ENCODE results near the gene TNFAIP1. TPM values are rescaled to one million over a fixed set of nuclear protein-coding genes. Genes with fewer than 3 reads are reported as not detected.

Gene TNFAIP1
- total and polyA plus RNA-seq, 2 of the 4 experiments (the other 2 are of a cell fraction) = 49.1 to 62.9 TPM

DNA sequence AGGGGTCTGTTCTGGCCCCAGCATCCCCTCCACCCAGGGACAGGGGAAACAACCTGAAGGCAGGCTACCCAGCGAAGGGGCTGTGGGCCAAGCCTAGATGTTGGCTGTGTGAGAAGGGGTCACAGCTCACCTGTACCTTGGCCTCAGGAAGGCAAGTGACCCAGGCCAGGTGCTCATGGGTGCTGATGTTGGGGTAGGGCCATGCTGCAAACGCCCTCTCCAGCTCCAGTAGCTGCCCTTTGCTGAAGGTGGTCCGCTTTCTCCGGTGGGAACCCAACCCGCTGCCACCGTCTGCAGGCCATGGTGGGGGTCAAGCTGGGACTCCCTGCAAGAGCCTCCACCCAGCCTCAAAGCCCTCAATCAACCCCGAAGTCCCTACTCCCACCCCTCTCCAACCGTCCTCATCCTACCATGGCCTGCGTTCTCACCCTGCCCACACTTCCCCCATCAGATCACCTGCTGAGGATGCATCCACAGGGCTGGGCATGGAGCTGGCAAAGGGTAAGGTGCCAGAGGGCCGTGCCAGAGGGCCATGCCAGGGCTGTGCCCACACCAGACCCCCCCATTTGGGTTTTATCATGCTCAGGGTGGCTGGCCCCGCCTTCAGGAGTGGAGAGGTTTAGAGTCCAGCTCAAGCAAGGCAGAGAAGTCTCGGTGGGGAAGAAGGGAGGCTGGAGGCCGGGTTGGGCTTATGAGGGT is 29.3 kb downstream of the TNFAIP1 start, which contains the start of gene SEBOX (continued):
- TF ChIP-seq, protein P1, sequence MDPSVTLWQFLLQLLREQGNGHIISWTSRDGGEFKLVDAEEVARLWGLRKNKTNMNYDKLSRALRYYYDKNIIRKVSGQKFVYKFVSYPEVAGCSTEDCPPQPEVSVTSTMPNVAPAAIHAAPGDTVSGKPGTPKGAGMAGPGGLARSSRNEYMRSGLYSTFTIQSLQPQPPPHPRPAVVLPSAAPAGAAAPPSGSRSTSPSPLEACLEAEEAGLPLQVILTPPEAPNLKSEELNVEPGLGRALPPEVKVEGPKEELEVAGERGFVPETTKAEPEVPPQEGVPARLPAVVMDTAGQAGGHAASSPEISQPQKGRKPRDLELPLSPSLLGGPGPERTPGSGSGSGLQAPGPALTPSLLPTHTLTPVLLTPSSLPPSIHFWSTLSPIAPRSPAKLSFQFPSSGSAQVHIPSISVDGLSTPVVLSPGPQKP (IDR thresholded peaks at IDR 0.05; ENCODE audit: borderline replicate concordance, low read depth, low read length) = no peak
- TF ChIP-seq RCOR1 (IDR thresholded peaks at IDR 0.05; ENCODE audit: insufficient replicate concordance, low read length) (no peak), MAFK (IDR thresholded peaks at IDR 0.05; ENCODE audit: low read depth, low read length) (no peak)

DNA sequence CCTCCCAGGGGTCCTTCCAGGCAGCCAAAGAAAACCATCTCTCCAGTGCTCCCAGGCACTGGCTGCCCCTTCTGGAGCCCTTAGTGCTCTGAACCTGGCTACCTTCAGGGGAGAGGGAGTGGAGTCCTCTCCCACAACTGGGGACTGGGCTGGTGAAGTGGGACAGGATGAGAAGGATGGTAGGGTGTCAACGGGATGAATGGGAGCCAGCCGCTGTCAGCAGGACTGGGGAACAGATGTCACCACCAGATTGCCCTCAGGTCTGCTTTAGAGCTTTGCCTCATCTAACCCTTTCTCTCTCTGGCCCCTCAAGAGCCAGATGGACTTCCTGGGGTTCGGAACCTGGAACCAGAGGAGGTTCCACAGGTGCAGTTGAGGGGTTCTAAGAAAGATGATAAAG is 29.9 kb downstream of the TNFAIP1 start:
- H3K23ac ChIP-seq (ENCODE audit: low read depth, low read length) = no peak overlapping the region
- H2BK15ac ChIP-seq (ENCODE audit: low read depth, low read length) = no peak overlapping the region
- no peaks in the 10 kb centered on the region; a peak in 1 of 4 replicates for H3K79me1 ChIP-seq (ENCODE audit: low read depth in 1 of 2, low read length in 2 of 2)
- H3K27me3 ChIP-seq (ENCODE audit: control insufficient read depth, insufficient read depth, low read length) = no peaks in the 10 kb centered on the region
- dilution Hi-C loops (cut with HindIII; ENCODE audit: low sequenced_read_pairs, unreplicated experiment) (no loop called here), in situ Hi-C loops (cut with MboI; ENCODE audit: low sequenced_read_pairs) (no loop called here), intact Hi-C loops (cut with micrococcal nuclease) (no loop called here)
- BruUV-seq (replicated peaks) = no TSS peak
- no peak overlapping the region for H4K8ac ChIP-seq (ENCODE audit: low read depth in 2 of 2, low read length in 2 of 2)
- no peak overlapping the region for H2BK120ac ChIP-seq (ENCODE audit: low read depth, low read length)
- no peaks in the 10 kb centered on the region for H3K9me3 ChIP-seq (ENCODE audit: control insufficient read depth, insufficient read depth, low read length)
- ChIA-PET CTCF (no interaction called here), POLR2A (ENCODE audit: unreplicated experiment) (no interaction called here)
- H4K91ac ChIP-seq (ENCODE audit: insufficient read depth, low read depth, low read length) = no peak overlapping the region
- no peak overlapping the region for H3K4me3 ChIP-seq (ENCODE audit: insufficient read depth, low read depth, low read length)
- peaks cover 4% of the 10 kb centered on the region; the same call in 1 of the 2 replicates for H3K4me1 ChIP-seq (ENCODE audit: control insufficient read depth, insufficient read depth, low read length)
- ATAC-seq (ENCODE audit: low read depth) = no peak
- H3K9ac ChIP-seq (ENCODE audit: low read depth, low read length) = no peak overlapping the region
- no peak overlapping the region for H2BK20ac ChIP-seq (ENCODE audit: low read depth, low read length)
- peaks cover 19% of the 10 kb centered on the region for H3K36me3 ChIP-seq (ENCODE audit: control insufficient read depth, insufficient read depth, low read length)
- no peak overlapping the region for H3K4me2 ChIP-seq (ENCODE audit: low read depth, low read length)
- no peak overlapping the region for H4K5ac ChIP-seq (ENCODE audit: low read depth, low read length)
- peaks cover 8% of the 10 kb centered on the region; the same call in 1 of the 2 replicates for H3K9me1 ChIP-seq (ENCODE audit: insufficient read depth, low read length)
- H4K20me1 ChIP-seq (ENCODE audit: insufficient read depth, low read length) = peaks cover 4% of the 10 kb centered on the region; the same call in 1 of the 2 replicates
- no peak overlapping the region for H3K27ac ChIP-seq (ENCODE audit: insufficient read depth, low read length)
- no CpG with 5 or more reads among the region's 3 CpGs for WGBS, 2 experiments (ENCODE audit: extremely low coverage in 2 of 2, insufficient read length in 1 of 2)
- DNase-seq = no peak
- H3K14ac ChIP-seq (replicated peaks; ENCODE audit: low read depth, low read length) = no peak overlapping the region
- no peak overlapping the region for H2AFZ ChIP-seq (replicated peaks; ENCODE audit: low read length, poor library complexity)
- no peak overlapping the region for H2AK9ac ChIP-seq (replicated peaks; ENCODE audit: low read depth, low read length, poor library complexity)
- H3K4ac ChIP-seq (ENCODE audit: low read depth, low read length) = no peak overlapping the region
- no peak overlapping the region for H2AK5ac ChIP-seq (ENCODE audit: low read depth, low read length)
- no peak overlapping the region for H2BK5ac ChIP-seq (ENCODE audit: low read depth, low read length, poor library complexity, severe bottlenecking)
- no peak overlapping the region for H3K56ac ChIP-seq (ENCODE audit: extremely low read depth, insufficient read depth, low read length)
- no peak overlapping the region for H3K18ac ChIP-seq (ENCODE audit: low read depth, low read length)
- no peak for TF ChIP-seq RFX5 (IDR thresholded peaks at IDR 0.05; ENCODE audit: low read depth, low read length)
- TF ChIP-seq RAD21 (IDR thresholded peaks at IDR 0.05; ENCODE audit: low read length) = no peak
- no peak for TF ChIP-seq FOS (IDR thresholded peaks at IDR 0.05; ENCODE audit: low read depth, low read length)
- no peak for TF ChIP-seq CEBPB (IDR thresholded peaks at IDR 0.05; ENCODE audit: low read depth, low read length)
- no peak for TF ChIP-seq MAFK (IDR thresholded peaks at IDR 0.05; ENCODE audit: low read depth, low read length)
- no peak for TF ChIP-seq NFE2L2 (IDR thresholded peaks at IDR 0.05; ENCODE audit: low read depth, low read length)
- TF ChIP-seq, protein P2, sequence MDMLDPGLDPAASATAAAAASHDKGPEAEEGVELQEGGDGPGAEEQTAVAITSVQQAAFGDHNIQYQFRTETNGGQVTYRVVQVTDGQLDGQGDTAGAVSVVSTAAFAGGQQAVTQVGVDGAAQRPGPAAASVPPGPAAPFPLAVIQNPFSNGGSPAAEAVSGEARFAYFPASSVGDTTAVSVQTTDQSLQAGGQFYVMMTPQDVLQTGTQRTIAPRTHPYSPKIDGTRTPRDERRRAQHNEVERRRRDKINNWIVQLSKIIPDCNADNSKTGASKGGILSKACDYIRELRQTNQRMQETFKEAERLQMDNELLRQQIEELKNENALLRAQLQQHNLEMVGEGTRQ (IDR thresholded peaks at IDR 0.05; ENCODE audit: low read depth, low read length) = no peak
- TF ChIP-seq CHD1 (IDR thresholded peaks at IDR 0.05; ENCODE audit: low read depth, low read length) = no peak
- TF ChIP-seq MAZ (IDR thresholded peaks at IDR 0.05; ENCODE audit: borderline replicate concordance, low read depth, low read length) = no peak
- TF ChIP-seq, protein P3, sequence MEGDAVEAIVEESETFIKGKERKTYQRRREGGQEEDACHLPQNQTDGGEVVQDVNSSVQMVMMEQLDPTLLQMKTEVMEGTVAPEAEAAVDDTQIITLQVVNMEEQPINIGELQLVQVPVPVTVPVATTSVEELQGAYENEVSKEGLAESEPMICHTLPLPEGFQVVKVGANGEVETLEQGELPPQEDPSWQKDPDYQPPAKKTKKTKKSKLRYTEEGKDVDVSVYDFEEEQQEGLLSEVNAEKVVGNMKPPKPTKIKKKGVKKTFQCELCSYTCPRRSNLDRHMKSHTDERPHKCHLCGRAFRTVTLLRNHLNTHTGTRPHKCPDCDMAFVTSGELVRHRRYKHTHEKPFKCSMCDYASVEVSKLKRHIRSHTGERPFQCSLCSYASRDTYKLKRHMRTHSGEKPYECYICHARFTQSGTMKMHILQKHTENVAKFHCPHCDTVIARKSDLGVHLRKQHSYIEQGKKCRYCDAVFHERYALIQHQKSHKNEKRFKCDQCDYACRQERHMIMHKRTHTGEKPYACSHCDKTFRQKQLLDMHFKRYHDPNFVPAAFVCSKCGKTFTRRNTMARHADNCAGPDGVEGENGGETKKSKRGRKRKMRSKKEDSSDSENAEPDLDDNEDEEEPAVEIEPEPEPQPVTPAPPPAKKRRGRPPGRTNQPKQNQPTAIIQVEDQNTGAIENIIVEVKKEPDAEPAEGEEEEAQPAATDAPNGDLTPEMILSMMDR (conservative IDR thresholded peaks at IDR 0.05; ENCODE audit: low read depth, low read length) = no peak

Measured in IMR-90 (cell line).